Liver (tissue), 3 donors: ENCODE results near the gene IFNA6.

ENCODE experiments used
- ATF3 ChIP-seq: IDR thresholded peaks from 2 replicates; pipeline ENCODE4 v1.6.1; 2016; ENCODE audit warnings: antibody characterized with exemption
- GABPA ChIP-seq, 2 donors: IDR thresholded peaks in 1 of 2; conservative IDR thresholded peaks in 1 of 2; 2 replicates each; pipeline ENCODE4 v1.6.1; 2016; ENCODE audit warnings: antibody characterized with exemption in 2 of 2, mild to moderate bottlenecking in 1 of 2, moderate library complexity in 1 of 2
- RAD21 ChIP-seq, 2 donors: IDR thresholded peaks; 2 replicates each; pipeline ENCODE4 v1.6.1; 2016; ENCODE audit warnings: antibody characterized with exemption in 2 of 2, mild to moderate bottlenecking in 2 of 2
- RXRA ChIP-seq, 2 donors: IDR thresholded peaks; 2 replicates each; pipeline ENCODE4 v1.6.1; 2017 to 2018; ENCODE audit warnings: antibody characterized with exemption in 2 of 2, mild to moderate bottlenecking in 1 of 2
- TAF1 ChIP-seq: conservative IDR thresholded peaks from 2 replicates; pipeline ENCODE4 v1.6.1; 2016; ENCODE audit warnings: antibody characterized with exemption, mild to moderate bottlenecking
- YY1 ChIP-seq: IDR thresholded peaks from 2 replicates; pipeline ENCODE4 v1.6.1; 2016; ENCODE audit warnings: antibody characterized with exemption, mild to moderate bottlenecking
- TF ChIP-seq, protein P1 (sequence below): fragments of 150-350 bp; IDR thresholded peaks from 2 replicates; pipeline ENCODE4 v1.5.1; 2017; ENCODE audit warnings: improper control_type of control experiment, low read depth, low read length; ENCODE audit not compliant: missing input control
- TF ChIP-seq, protein P2 (sequence below): IDR thresholded peaks from 2 replicates; pipeline ENCODE4 v1.6.1; 2016; ENCODE audit warnings: antibody characterized with exemption, mild to moderate bottlenecking
- TF ChIP-seq, protein P3 (sequence below): IDR thresholded peaks from 2 replicates; pipeline ENCODE4 v1.6.1; 2016; ENCODE audit warnings: antibody characterized with exemption
- TF ChIP-seq, protein P4 (sequence below): IDR thresholded peaks from 2 replicates; pipeline ENCODE4 v1.6.1; 2016; ENCODE audit warnings: antibody characterized with exemption
- donor health status: healthy.
- donor health status: healthy.

GRCh38 chr9:21385131-21385670, 34.5 kb upstream of the IFNA6 start, which contains the start of gene IFNA2:
- no peak for TF ChIP-seq YY1
- TF ChIP-seq, protein P1, sequence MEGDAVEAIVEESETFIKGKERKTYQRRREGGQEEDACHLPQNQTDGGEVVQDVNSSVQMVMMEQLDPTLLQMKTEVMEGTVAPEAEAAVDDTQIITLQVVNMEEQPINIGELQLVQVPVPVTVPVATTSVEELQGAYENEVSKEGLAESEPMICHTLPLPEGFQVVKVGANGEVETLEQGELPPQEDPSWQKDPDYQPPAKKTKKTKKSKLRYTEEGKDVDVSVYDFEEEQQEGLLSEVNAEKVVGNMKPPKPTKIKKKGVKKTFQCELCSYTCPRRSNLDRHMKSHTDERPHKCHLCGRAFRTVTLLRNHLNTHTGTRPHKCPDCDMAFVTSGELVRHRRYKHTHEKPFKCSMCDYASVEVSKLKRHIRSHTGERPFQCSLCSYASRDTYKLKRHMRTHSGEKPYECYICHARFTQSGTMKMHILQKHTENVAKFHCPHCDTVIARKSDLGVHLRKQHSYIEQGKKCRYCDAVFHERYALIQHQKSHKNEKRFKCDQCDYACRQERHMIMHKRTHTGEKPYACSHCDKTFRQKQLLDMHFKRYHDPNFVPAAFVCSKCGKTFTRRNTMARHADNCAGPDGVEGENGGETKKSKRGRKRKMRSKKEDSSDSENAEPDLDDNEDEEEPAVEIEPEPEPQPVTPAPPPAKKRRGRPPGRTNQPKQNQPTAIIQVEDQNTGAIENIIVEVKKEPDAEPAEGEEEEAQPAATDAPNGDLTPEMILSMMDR: no peak
- TF ChIP-seq, protein P2, sequence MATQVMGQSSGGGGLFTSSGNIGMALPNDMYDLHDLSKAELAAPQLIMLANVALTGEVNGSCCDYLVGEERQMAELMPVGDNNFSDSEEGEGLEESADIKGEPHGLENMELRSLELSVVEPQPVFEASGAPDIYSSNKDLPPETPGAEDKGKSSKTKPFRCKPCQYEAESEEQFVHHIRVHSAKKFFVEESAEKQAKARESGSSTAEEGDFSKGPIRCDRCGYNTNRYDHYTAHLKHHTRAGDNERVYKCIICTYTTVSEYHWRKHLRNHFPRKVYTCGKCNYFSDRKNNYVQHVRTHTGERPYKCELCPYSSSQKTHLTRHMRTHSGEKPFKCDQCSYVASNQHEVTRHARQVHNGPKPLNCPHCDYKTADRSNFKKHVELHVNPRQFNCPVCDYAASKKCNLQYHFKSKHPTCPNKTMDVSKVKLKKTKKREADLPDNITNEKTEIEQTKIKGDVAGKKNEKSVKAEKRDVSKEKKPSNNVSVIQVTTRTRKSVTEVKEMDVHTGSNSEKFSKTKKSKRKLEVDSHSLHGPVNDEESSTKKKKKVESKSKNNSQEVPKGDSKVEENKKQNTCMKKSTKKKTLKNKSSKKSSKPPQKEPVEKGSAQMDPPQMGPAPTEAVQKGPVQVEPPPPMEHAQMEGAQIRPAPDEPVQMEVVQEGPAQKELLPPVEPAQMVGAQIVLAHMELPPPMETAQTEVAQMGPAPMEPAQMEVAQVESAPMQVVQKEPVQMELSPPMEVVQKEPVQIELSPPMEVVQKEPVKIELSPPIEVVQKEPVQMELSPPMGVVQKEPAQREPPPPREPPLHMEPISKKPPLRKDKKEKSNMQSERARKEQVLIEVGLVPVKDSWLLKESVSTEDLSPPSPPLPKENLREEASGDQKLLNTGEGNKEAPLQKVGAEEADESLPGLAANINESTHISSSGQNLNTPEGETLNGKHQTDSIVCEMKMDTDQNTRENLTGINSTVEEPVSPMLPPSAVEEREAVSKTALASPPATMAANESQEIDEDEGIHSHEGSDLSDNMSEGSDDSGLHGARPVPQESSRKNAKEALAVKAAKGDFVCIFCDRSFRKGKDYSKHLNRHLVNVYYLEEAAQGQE: no peak
- TF ChIP-seq TAF1: no peak
- no peak for TF ChIP-seq GABPA (IDR thresholded peaks at IDR 0.05 in 1 of 2, conservative IDR thresholded peaks at IDR 0.05 in 1 of 2)
- TF ChIP-seq ATF3: no peak
- TF ChIP-seq, protein P3, sequence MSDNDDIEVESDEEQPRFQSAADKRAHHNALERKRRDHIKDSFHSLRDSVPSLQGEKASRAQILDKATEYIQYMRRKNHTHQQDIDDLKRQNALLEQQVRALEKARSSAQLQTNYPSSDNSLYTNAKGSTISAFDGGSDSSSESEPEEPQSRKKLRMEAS: no peak
- no peak for TF ChIP-seq RAD21 (IDR thresholded peaks at IDR 0.05)
- TF ChIP-seq RXRA (IDR thresholded peaks at IDR 0.05): no peak
- TF ChIP-seq, protein P4, sequence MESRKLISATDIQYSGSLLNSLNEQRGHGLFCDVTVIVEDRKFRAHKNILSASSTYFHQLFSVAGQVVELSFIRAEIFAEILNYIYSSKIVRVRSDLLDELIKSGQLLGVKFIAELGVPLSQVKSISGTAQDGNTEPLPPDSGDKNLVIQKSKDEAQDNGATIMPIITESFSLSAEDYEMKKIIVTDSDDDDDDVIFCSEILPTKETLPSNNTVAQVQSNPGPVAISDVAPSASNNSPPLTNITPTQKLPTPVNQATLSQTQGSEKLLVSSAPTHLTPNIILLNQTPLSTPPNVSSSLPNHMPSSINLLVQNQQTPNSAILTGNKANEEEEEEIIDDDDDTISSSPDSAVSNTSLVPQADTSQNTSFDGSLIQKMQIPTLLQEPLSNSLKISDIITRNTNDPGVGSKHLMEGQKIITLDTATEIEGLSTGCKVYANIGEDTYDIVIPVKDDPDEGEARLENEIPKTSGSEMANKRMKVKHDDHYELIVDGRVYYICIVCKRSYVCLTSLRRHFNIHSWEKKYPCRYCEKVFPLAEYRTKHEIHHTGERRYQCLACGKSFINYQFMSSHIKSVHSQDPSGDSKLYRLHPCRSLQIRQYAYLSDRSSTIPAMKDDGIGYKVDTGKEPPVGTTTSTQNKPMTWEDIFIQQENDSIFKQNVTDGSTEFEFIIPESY: no peak
